Suprapubic skin (tissue), 4 donors: ENCODE data around the gene MUC20. TPM values are rescaled to one million over a fixed set of nuclear protein-coding genes. Genes with fewer than 3 reads are reported as not detected.

Source experiments
- DNase-seq, 2 donors: peaks; one replicate each; pipeline ENCODE4 v3.0.0-alpha.2; 2019; ENCODE audit warnings: low spot score in 2 of 2
- H3K27ac ChIP-seq: fragments of 200-600 bp; sonication (generic); one replicate; pipeline ENCODE4 v1.5.1; 2019
- H3K27me3 ChIP-seq: fragments of 200-600 bp; sonication (generic); one replicate; pipeline ENCODE4 v1.5.1; 2019
- H3K36me3 ChIP-seq: fragments of 200-600 bp; sonication (generic); one replicate; pipeline ENCODE4 v1.5.1; 2019
- H3K4me1 ChIP-seq: fragments of 200-600 bp; sonication (generic); one replicate; pipeline ENCODE4 v1.5.1; 2019
- H3K4me3 ChIP-seq: fragments of 200-600 bp; sonication (generic); one replicate; pipeline ENCODE4 v1.5.1; 2019; ENCODE audit warnings: mild to moderate bottlenecking
- H3K9me3 ChIP-seq: fragments of 200-600 bp; sonication (generic); one replicate; pipeline ENCODE4 v1.5.1; 2019
- EP300 ChIP-seq: sonication (generic); formaldehyde crosslinking; IDR thresholded peaks from one replicate; pipeline ENCODE4 v1.6.1; 2017; ENCODE audit warnings: antibody characterized with exemption
- POLR2A ChIP-seq, 2 donors: fragments of 450-650 bp; IDR thresholded peaks; one replicate each; pipeline ENCODE4 v1.6.1; 2017; ENCODE audit warnings: antibody characterized with exemption in 2 of 2, mild to moderate bottlenecking in 2 of 2, moderate library complexity in 2 of 2
- POLR2AphosphoS5 ChIP-seq, 3 donors: sonication (generic); formaldehyde crosslinking; IDR thresholded peaks; one replicate each; pipeline ENCODE4 v1.6.1; 2017; ENCODE audit warnings: antibody characterized with exemption in 3 of 3
- WGBS: methylation state at CpG from one replicate; pipeline ENCODE4 v1.1.5; 2018; 5-methylcytosine and 5-hydroxymethylcytosine counted together
- total RNA-seq, 4 donors: library from RNA; depleted of rRNA; stranded (reverse); fragments of >200 nt; gene quantifications; one replicate each; pipeline ENCODE4 v1.1.0, GENCODE V29; 2016
- TF ChIP-seq, protein P1 (sequence below), 2 donors: fragments of 200-600 bp in 1 of 2; fragments of 450-650 bp in 1 of 2; sonication (generic) in 1 of 2; IDR thresholded peaks; one replicate each; pipeline ENCODE4 v1.5.1; 2016 to 2019; ENCODE audit warnings: antibody characterized with exemption in 2 of 2, mild to moderate bottlenecking in 1 of 2, moderate library complexity in 1 of 2

The MUC20 gene
- total RNA-seq, 4 donors from 2014 or later, result 0.26 to 53.4 (median 2.8) TPM

DNA sequence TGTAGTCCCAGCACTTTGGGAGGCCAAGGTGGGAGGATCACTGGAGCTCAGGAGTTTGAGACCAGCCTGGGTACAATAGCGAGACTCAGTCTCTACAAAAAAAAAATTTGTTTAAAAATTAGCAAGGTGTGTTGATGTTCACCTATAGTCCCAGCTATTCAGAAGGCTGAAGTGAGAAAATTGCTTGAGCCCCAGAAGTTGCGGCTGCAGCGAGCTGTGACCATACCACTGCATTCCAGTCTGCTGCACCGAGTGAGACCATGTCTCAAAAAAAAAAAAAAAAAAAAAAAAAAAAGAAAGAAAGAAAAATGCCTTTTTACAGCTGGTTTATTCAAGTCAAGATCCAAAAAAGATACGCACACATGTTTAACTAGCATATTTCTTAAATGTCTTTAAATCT is 17.0 kb upstream of the MUC20 start:
- DNase-seq, result peak in 1 of 2 donors; percentile 49
- 85% methylated on average over 5 of the region's 5 CpGs for WGBS
- TF ChIP-seq EP300 (no peak), POLR2AphosphoS5 (IDR thresholded peaks at IDR 0.05) (no peak)
- H3K27ac ChIP-seq, result no peak overlapping the region
- H3K36me3 ChIP-seq, result peaks cover 13% of the 10 kb centered on the region
- H3K9me3 ChIP-seq, result no peaks in the 10 kb centered on the region
- no peaks in the 10 kb centered on the region for H3K4me1 ChIP-seq
- H3K27me3 ChIP-seq, result no peaks in the 10 kb centered on the region
- H3K4me3 ChIP-seq, result no peak overlapping the region

DNA sequence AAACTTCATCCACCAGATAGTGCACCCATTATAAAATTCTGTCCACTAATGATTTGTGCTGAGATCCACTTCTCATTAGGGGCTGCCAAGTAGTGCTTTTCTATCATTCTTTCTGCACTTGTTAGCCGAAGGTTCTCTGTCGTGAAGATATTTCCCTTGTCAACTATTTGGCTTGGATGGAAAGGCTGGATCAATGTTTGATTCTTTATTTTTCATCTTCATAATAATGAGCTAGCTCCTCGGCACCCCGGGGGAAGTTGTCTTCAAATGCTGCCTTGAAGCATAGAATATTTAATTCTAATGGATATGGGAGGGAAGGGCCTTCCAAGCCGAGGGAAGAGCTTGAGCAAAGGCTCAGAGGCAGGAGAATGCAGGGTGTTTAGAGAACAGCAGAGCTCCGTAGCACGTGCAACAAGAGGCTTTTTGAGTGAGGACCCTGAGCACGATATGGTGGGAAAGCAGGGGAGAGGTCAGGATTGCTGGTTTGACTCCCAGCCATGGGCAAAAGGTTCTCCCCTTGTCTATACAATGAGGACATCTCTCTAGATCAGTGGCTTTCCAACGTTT is 16.3 kb upstream of the MUC20 start:
- TF ChIP-seq, protein P1, sequence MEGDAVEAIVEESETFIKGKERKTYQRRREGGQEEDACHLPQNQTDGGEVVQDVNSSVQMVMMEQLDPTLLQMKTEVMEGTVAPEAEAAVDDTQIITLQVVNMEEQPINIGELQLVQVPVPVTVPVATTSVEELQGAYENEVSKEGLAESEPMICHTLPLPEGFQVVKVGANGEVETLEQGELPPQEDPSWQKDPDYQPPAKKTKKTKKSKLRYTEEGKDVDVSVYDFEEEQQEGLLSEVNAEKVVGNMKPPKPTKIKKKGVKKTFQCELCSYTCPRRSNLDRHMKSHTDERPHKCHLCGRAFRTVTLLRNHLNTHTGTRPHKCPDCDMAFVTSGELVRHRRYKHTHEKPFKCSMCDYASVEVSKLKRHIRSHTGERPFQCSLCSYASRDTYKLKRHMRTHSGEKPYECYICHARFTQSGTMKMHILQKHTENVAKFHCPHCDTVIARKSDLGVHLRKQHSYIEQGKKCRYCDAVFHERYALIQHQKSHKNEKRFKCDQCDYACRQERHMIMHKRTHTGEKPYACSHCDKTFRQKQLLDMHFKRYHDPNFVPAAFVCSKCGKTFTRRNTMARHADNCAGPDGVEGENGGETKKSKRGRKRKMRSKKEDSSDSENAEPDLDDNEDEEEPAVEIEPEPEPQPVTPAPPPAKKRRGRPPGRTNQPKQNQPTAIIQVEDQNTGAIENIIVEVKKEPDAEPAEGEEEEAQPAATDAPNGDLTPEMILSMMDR (IDR thresholded peaks at IDR 0.05), result no peak
- no peak for TF ChIP-seq POLR2A (IDR thresholded peaks at IDR 0.05)
- no peak for TF ChIP-seq EP300
- no peak for TF ChIP-seq POLR2AphosphoS5 (IDR thresholded peaks at IDR 0.05)
- H3K27me3 ChIP-seq, result no peaks in the 10 kb centered on the region
- WGBS, result 61% methylated on average over 9 of the region's 9 CpGs
- DNase-seq, result peak in 1 of 2 donors; percentile 69
- no peaks in the 10 kb centered on the region for H3K4me1 ChIP-seq
- no peak overlapping the region for H3K27ac ChIP-seq
- H3K36me3 ChIP-seq, result peaks cover 21% of the 10 kb centered on the region
- no peaks in the 10 kb centered on the region for H3K9me3 ChIP-seq
- no peak overlapping the region for H3K4me3 ChIP-seq

DNA sequence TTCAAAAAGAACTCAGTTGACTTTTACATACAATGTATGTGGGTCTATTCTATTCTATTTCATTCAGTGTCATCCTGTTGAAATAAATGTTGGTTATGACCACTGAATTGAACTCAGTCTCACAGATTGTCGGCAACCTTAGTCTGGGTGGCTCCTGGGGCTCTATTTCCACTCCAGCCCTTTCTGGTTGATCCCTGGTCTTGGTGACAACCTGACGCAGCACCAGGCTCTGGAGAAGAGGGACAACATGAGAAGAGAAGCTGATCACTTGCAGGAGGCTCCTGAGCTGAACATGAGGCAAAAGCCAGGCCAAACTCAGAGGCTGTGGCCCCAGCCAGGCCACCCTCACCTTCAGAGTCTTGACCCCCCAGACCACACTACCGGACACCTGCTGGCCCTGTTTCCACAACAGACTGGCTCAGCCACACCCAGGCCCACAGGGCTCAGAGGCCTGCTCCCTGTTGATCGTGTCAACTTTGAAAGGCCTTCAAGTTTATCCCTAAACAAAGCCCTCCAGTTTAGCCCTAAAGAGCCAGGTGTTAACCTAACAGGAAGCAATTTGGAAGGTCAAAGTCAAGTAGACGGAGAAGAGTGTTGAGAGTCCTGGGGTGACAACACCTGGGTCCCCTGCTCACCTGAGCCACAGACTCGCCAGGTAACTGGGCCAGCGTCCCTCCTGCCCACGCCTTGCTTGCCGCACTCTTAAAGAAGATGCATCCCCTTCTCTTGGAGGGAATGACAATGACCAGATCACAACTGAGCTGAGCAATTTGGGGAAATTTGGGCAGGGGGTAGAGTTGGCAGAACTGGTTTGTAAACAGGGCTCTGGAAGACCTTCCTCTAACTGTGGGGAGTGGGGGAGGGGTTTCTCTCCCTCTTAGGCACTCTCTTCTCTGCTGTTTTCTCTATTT is 15.4 kb upstream of the MUC20 start:
- Histone ChIP-seq H3K4me1 (no peaks in the 10 kb centered on the region), H3K9me3 (no peaks in the 10 kb centered on the region), H3K4me3 (no peak overlapping the region), H3K27me3 (no peaks in the 10 kb centered on the region), H3K36me3 (peaks cover 22% of the 10 kb centered on the region), H3K27ac (no peak overlapping the region)
- 80% methylated on average over 9 of the region's 9 CpGs for WGBS
- TF ChIP-seq, protein P1 (IDR thresholded peaks at IDR 0.05), result no peak
- TF ChIP-seq EP300 (no peak), POLR2AphosphoS5 (IDR thresholded peaks at IDR 0.05) (no peak), POLR2A (IDR thresholded peaks at IDR 0.05) (no peak)
- no peak for DNase-seq

DNA sequence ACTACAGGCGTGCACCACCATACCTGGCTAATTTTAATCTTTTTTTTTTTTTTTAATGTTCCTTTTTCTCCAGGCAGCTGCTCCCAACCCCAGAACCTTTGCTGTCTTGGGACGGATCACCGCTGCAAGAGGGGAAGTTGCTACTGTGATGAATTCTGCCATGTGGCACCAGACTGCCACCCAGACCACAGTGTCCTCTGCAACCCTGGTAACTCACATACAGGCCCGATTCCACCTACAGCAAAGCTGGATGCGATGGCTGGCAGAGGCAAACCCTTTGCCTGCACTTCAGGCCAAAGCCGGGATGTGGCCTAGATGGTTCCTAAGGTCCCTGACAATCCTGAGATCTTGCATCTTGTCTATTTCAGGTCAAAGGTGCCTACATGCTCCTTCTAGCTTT is 12.7 kb upstream of the MUC20 start:
- Histone ChIP-seq H3K27ac (no peak overlapping the region), H3K36me3 (peaks cover 35% of the 10 kb centered on the region), H3K4me3 (no peak overlapping the region), H3K4me1 (no peaks in the 10 kb centered on the region), H3K27me3 (no peaks in the 10 kb centered on the region), H3K9me3 (no peaks in the 10 kb centered on the region)
- WGBS, result 78% methylated on average over 6 of the region's 6 CpGs
- TF ChIP-seq POLR2A (IDR thresholded peaks at IDR 0.05) (no peak), EP300 (no peak), POLR2AphosphoS5 (IDR thresholded peaks at IDR 0.05) (no peak)
- TF ChIP-seq, protein P1 (IDR thresholded peaks at IDR 0.05), result no peak
- no peak for DNase-seq

DNA sequence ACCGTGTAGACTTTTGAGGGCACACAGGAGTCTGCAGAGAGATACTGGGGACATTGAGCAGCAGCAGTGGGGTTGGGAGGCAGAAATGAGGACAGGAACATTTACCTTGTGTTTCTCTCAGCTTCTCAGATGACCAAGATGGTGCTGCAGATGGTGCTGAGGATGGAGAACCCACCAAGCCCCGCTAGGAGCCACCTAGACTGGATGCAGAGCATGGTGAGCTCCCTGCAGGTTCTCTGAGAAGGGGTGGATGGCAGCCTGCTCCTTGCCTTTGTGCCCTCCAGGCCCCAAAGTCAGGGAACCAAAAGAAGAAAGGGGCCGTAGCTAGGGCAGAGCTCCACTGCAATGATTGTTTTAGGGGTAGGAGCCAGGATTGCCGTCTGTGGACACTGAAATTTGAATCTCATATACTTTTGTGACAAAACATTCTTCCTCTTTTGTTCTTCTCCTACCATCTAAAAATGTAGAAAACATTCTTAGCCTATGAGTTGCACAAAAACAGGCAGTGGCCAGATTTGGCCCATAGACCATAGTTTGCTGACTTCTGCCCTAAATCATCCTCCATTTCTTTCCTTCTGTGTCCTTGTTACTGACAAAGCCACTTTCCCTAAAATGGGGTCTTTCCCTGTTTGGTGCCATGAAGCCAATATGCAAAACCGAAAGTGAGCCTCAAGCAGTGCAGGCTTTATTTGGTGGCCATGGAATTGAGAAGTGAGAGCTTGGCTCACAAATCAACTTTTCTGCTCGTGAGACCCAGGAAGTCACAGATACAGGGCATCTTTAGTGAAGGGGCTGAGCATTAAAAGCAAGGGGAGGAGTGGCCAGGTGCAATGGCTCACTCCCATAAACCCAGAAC is 11.9 kb upstream of the MUC20 start:
- H3K4me3 ChIP-seq, result no peak overlapping the region
- no peaks in the 10 kb centered on the region for H3K9me3 ChIP-seq
- H3K27me3 ChIP-seq, result no peaks in the 10 kb centered on the region
- no peak for DNase-seq
- H3K27ac ChIP-seq, result no peak overlapping the region
- H3K36me3 ChIP-seq, result peaks cover 35% of the 10 kb centered on the region
- TF ChIP-seq EP300 (no peak), POLR2AphosphoS5 (IDR thresholded peaks at IDR 0.05) (no peak), POLR2A (IDR thresholded peaks at IDR 0.05) (no peak)
- TF ChIP-seq, protein P1 (IDR thresholded peaks at IDR 0.05), result no peak
- WGBS, result 90% methylated on average over 6 of the region's 6 CpGs
- no peaks in the 10 kb centered on the region for H3K4me1 ChIP-seq
